ENCODE measurements around the gene WDPCP. TPM values are rescaled to one million over a fixed set of nuclear protein-coding genes. Genes with fewer than 3 reads are reported as not detected.
"Not testable (repeated sequence)": the region's sequence is repeated elsewhere in the genome, so short reads cannot be mapped to it uniquely, and the experiment has no call there.

The WDPCP gene
- total RNA-seq, 1 donor from 2014 or later, result 9.1 TPM

- Mint-ChIP-seq H3K4me1 (peaks cover 4% of the 10 kb centered on the region), H3K4me3 (no peak overlapping the region), H3K36me3 (ENCODE audit: low read depth) (no peaks in the 10 kb centered on the region), H3K27me3 (ENCODE audit: low read depth) (no peaks in the 10 kb centered on the region), H3K9me3 (peaks cover 3% of the 10 kb centered on the region), H3K27ac (ENCODE audit: unreplicated experiment) (no peak overlapping the region)
- TF ChIP-seq CTCF (conservative IDR thresholded peaks at IDR 0.05), result no peak
- no peak for DNase-seq (ENCODE audit: low read depth, low spot score)
Measured at GRCh38 chr2:63576546-63576945, 11.7 kb downstream of the WDPCP start.

GRCh38 chr2:63573726-63574345 lies 14.4 kb downstream of the WDPCP start:
- not testable (repeated sequence) for H3K4me1 Mint-ChIP-seq; H3K36me3 Mint-ChIP-seq (ENCODE audit: low read depth); DNase-seq (ENCODE audit: low read depth, low spot score); H3K27me3 Mint-ChIP-seq (ENCODE audit: low read depth); H3K9me3 Mint-ChIP-seq; H3K4me3 Mint-ChIP-seq; H3K27ac Mint-ChIP-seq (ENCODE audit: unreplicated experiment)

GRCh38 chr2:63573026-63573425 lies 15.3 kb downstream of the WDPCP start:
- not testable (repeated sequence) for H3K27ac Mint-ChIP-seq (ENCODE audit: unreplicated experiment); H3K4me1 Mint-ChIP-seq; H3K4me3 Mint-ChIP-seq; H3K36me3 Mint-ChIP-seq (ENCODE audit: low read depth); DNase-seq (ENCODE audit: low read depth, low spot score); H3K9me3 Mint-ChIP-seq; H3K27me3 Mint-ChIP-seq (ENCODE audit: low read depth)

DNA sequence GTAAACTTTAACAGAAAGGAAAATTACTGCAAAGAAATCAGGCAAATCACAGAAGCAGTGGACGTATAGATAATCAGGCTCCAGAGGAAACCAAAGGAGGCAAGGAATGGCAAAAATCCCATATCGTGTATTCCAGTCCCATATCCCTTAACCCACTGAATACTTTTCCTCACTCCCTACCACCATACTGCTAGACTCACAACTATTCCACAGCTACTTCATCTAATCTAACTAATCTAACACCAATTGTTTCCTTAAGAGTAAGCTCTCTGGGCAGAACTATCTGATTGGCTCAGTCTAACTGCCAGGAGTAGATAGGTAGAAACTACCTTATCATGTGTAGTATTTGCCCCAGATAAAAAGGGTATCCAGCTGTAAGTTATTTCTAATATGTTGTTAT lies 16.3 kb downstream of the WDPCP start:
- Mint-ChIP-seq H3K36me3 (ENCODE audit: low read depth) (no peaks in the 10 kb centered on the region), H3K4me3 (no peak overlapping the region), H3K27ac (ENCODE audit: unreplicated experiment) (no peak overlapping the region), H3K9me3 (peaks cover 3% of the 10 kb centered on the region), H3K27me3 (ENCODE audit: low read depth) (no peaks in the 10 kb centered on the region), H3K4me1 (peaks cover 4% of the 10 kb centered on the region)
- DNase-seq (ENCODE audit: low read depth, low spot score), result no peak
- TF ChIP-seq CTCF (conservative IDR thresholded peaks at IDR 0.05), result no peak

GRCh38 chr2:63571291-63571690 lies 17.0 kb downstream of the WDPCP start:
- Mint-ChIP-seq H3K4me1 (peaks cover 4% of the 10 kb centered on the region), H3K9me3 (peaks cover 3% of the 10 kb centered on the region), H3K27ac (ENCODE audit: unreplicated experiment) (no peak overlapping the region), H3K4me3 (no peak overlapping the region), H3K27me3 (ENCODE audit: low read depth) (no peaks in the 10 kb centered on the region), H3K36me3 (ENCODE audit: low read depth) (no peaks in the 10 kb centered on the region)
- no peak for DNase-seq (ENCODE audit: low read depth, low spot score)
- TF ChIP-seq CTCF (conservative IDR thresholded peaks at IDR 0.05), result no peak

DNA sequence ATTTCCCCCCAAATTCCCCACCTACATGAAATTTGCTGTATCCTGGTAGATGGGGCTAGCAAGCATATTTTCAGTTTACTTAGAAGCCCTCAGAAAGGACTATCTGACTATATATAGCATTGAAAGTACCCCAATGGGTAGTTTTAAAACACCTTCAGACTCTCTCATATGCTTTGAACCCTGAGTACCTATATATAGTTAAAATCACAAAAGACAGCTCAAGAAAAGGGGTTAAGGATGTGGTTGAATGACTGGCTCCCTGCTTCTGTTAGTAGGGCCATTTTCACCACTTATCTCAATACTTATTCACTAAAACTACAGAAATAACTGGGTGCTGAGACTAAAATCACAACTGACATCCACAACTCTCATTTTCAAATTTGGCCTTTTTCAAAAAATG lies 18.5 kb downstream of the WDPCP start:
- Mint-ChIP-seq H3K27me3 (ENCODE audit: low read depth) (no peaks in the 10 kb centered on the region), H3K27ac (ENCODE audit: unreplicated experiment) (no peak overlapping the region), H3K4me3 (no peak overlapping the region), H3K9me3 (peaks cover 3% of the 10 kb centered on the region), H3K4me1 (peaks cover 4% of the 10 kb centered on the region), H3K36me3 (ENCODE audit: low read depth) (no peaks in the 10 kb centered on the region)
- no peak for TF ChIP-seq CTCF (conservative IDR thresholded peaks at IDR 0.05)
- no peak for DNase-seq (ENCODE audit: low read depth, low spot score)
